Fibroblast of skin of left quadriceps (primary cell): ENCODE results near the gene NUDT5.

Experiments used
- DNase-seq, 2 experiments: peaks; one replicate each; pipeline ENCODE4 v3.0.0-alpha.2; 2013; ENCODE audit warnings: low read depth in 2 of 2

NUDT5 gene

DNA sequence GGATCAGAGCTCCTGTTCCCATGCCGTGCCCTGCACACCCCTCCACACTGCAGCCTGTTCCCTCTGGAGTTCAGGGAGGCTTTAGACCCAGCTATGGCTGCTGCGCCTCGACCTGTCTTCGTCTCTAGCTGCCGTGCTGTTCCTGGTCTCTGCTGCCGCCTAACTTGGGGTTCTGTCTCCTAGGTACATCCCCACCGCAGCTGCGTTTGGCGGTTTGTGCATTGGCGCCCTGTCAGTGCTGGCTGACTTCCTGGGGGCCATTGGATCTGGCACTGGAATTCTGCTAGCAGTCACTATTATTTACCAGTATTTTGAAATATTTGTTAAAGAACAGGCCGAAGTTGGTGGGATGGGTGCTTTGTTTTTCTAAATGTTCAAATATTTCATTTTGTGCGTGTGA, 31.6 kb downstream of the NUDT5 start:
- DNase-seq, result no peak

DNA sequence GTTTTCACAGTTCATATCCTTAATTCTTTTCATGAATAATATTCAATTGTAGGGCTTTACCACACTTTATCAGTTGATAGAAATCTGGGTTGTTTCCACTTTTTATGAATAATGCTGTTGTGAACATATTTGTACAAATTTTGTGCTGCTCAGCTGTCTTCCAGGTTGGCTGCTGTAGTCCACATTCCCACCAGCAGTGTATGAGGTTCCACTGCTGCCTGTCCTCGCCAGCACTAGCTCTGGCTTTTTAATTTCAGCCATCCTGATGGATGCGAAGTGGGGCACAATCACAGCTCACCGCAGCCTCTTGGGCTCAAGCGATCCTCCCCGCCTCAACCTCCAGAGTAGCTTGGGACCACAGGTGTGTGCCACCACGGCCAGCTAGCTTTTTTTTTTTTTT, 32.8 kb downstream of the NUDT5 start:
- no peak for DNase-seq

DNA sequence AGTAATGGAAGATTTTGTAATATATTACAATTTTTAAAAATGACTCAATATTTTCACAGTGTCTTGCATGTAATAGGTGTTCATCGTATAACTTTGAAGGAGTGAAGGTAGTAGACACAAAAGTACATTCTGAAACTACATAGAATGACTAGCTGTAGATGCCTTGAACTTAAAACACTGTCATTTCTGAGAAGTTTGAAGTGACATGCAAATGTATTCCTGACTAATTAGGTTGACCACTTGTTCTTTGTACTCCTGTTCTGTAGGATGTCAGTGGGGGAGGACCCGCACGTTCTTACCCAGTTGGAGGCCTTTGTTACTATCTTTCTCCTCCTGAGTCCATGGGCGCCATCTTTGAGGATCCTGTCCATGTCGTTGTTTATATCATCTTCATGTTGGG, 35.0 kb downstream of the NUDT5 start:
- DNase-seq, result no peak

- DNase-seq, result no peak
Measured at GRCh38 chr10:12158111-12158510, 37.6 kb downstream of the NUDT5 start.

DNA sequence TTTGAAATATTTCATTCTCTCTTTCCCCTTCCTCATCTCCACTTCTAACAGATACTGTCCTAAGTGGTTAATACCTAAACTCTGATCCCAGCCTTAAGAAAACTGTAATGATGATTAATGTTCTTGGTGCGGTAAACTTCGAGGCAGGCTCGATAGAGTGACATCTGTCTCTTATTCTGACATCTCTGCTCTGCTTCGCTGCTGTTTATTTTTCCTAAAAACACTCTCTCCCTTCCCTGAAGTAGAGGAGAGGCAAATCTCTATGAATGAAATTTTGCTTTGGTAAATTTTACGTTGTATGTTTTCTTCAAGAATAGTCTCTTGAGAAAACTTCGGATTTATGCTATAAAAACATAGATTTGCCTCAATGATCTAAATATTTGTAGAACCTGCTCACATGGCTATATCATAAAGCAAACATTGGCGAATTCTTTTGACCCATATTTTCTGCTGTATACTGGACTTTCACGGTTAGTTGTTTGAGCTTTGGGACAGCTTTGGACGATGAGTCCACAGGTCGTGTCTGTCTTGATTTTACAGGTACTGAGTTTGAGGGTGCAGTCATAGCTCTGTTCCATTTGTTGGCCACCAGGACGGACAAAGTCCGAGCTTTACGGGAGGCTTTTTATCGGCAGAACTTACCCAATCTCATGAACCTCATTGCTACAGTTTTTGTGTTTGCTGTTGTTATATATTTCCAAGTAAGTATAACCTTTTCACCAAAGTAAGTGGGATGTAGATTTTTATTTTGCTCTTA, 39.1 kb downstream of the NUDT5 start:
- DNase-seq, result no peak

DNA sequence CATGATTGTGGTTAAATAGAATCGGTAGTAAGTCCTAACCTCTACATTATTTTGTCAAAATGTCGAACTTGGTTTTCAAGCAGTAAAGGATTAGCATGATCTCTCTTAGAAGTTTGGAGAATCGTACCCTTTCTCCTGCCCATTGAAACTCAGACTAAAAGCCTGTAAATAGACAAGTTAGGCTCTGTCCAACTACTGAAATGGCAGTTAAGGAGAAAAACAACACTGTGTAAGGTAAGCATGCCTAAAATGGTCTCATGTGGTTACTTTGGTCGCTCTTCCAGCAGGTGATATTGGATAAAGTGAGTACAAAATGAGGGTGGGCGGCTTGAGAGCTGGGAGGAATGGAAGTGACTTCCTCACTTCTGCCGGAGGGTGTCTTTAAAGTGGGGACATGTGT, 41.2 kb downstream of the NUDT5 start:
- DNase-seq, result no peak

DNA sequence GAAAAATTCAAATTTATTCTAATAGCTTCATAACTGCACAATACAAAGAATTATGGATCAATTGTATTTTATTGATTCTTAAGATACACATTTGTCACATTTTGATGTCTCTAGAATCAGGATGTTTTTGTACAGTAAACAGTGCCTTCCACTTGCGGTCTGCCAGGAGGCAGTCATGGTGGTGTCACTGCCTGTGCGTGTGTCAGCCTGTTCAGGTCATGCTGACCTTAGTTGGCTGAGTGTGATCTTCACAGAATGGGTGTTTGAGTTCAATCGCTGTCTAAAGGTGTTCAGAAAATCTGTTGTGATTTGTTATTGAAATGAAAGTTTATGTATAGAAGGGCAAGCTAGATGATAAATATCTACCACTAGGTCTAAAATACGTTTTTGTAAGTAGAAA, 45.5 kb downstream of the NUDT5 start:
- no peak for DNase-seq

GRCh38 chr10:12144538-12144937, 51.2 kb downstream of the NUDT5 start:
- DNase-seq, result no peak

- DNase-seq, result no peak
Measured at GRCh38 chr10:12140038-12140437, 55.7 kb downstream of the NUDT5 start.

DNA sequence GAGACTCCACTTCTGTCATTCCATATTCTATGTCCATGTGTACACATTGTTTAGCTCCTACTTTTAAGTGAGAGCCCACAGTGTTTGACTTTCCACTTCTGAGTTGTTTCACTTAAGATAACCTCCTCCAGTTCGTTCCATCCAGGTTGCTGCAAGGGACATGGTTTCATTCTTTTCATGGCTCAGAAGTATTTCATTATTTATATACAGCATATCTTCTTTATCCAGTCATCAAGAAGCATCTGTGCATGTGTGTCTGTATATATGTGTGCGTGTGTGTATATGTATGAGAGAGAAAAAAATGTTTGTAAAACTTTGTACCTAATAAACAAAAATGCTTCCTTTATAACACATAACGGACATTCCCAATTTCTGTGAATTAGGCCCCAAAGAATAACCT, 60.1 kb downstream of the NUDT5 start:
- no peak for DNase-seq

DNA sequence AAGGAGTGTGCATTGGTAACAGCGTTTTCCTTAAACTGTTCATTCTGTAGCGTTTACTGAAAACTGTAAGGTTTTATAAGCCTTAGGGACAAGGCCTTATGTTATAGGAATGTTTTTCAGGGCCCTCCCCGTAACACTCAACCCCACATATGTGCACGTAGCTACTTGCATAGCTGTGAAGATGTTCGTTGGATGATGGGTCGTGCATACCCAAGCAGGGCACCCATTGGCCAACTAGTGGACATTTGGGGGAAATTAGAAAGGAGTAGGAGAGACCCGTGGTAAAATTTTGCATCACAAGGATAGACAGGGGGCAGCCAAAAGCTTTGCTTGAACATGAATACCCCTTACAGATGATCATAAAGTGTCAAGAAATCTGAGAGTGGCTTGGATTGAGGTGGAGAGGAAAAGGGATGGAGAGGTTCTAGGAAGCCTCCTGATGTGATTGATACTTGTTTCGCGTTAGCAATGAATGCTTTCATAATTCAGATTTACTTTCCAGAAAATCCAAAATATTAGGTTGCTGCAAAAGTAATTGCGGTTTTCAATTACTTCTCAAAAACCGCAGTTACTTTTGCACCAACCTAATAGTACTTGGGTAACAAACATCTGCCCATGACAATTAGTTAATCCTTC, 65.3 kb downstream of the NUDT5 start:
- DNase-seq, result peak; percentile 49 to 55

GRCh38 chr10:12129222-12130111, 66.2 kb downstream of the NUDT5 start, which contains the start of gene SEC61A2:
TSS of gene SEC61A2 (plus strand) at chr10:12129677. CDS start at chr10:12129788, 111 bp downstream.
- peak; percentile 80 to 81 for DNase-seq

DNA sequence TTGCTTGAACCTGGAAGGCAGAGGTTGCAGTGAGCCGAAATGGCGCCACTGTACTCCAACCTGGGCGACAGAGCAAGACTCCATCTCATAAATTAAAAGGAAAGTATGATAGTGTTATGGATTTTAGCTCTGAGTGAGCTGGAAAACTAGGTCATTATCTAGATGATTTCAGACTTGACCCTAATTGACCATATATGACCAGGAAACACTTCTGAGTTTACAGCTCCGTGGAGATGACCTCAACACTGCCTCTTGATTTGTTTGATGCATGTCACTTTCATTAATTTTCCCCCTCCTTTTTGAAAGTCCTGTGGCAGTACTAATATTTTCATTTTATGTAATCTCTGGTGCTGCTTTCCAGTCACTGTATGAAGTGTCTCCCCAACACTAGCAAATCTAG, 74.0 kb downstream of the NUDT5 start:
- DNase-seq, result no peak
